ENCODE measurements around the gene STAT6.

STAT6 gene

DNA sequence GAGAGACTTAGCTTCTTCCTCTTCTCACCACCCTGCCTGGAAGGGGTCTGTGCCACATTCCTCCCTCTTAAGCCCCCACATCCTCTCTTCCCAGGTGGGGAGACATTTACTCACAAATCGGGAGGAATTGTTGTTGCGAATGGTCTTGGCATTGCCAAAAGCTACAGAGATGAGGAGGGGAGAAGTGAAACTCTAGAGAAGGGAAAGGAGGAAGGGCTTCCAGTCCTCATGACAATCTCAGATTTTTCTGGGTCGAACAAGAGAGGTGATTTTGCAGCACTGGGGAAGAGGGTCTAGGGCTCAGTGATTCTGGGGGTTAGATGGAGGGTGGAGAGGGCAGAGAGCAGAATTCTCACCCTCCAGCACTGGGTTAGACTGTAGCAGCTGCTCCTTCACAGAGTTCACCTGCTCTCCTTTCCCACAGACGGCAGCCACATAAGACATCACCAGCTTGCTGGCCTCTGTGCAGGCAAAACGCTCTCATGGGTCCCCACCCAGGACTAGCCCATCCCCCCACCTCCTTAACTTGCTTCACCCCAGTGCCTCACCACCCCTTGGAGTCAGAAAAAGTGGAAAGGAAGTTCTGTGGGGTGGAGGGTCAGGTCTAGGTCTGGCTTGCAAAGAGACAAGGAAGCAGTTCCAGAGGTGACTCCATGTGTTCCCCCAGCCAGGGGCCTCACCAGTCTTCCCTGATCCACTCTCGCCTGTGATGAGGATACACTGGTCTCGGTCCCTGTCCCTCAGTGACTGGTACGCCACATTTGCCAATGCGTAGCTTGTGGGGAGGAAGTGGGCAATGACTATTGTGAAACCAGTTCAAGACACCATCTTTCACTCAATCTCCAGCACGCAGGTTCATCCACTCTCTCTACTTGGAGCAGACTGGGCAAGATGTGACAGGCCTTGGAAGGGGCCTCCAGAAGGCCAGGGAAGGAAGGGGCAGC, 63.9 kb downstream of the STAT6 start:
- DNase-seq, result no peak

DNA sequence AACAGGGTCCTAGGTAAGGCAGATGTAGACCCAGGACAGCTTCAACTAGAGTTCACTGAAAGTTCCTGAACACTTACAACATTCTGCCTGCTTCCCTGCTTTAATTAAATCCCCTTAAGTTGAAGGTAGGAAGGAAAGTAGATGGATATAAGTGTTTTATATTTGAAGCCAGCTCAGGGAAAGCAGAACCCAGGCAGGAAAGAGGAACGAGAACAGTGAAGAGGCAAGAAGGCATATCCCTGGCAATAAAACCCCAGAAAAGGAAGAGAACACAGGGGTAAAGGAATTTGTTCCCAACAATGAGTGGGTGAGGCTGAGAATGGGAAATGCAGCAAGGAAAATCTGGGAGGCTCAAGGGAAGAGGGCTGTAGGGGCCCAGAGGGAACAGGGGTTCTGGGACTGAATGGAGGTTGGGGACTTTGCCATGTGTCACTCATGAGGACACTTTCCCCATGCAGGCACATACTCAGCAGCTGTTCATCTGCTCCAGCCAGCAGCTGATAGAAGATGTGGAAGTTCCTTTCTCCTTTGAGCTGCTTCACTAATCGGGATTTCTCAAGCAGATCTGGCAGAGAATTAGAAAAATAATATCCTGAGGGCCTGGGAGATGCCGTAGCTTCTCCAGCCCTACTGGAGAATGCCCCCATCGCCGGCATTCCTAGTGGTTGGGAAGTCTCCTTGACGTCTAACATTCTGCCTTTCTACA, 64.9 kb downstream of the STAT6 start:
- DNase-seq, result no peak

Measured in NCI-H524 (cell line).